Keratinocyte (primary cell): ENCODE measurements around the gene TLE1.

Source experiments
- CTCF ChIP-seq, 3 experiments: IDR thresholded peaks in 1 of 3; conservative IDR thresholded peaks in 1 of 3; optimal IDR thresholded peaks in 1 of 3; 2 replicates in 2 of 3; 3 replicates in 1 of 3; pipeline versions ENCODE3 to v1.5.1; 2011; ENCODE audit warnings: low read length in 3 of 3, mild to moderate bottlenecking in 3 of 3, moderate library complexity in 2 of 3, control low read depth in 1 of 3, inconsistent platforms in 1 of 3; ENCODE audit not compliant: insufficient read depth in 2 of 3; ENCODE audit errors: extremely low read depth in 1 of 3
- EZH2 ChIP-seq: IDR thresholded peaks from one replicate; pipeline ENCODE4 v1.6.1; 2012; ENCODE audit warnings: inconsistent platforms, mild to moderate bottlenecking, low read length, moderate library complexity

GRCh38 chr9:81598811-81599210 lies 90.5 kb downstream of the TLE1 start:
- TF ChIP-seq CTCF (optimal IDR thresholded peaks at IDR 0.05 in 1 of 3, IDR thresholded peaks at IDR 0.05 in 1 of 3, conservative IDR thresholded peaks at IDR 0.05 in 1 of 3; ENCODE audit: extremely low read depth in 1 of 3, insufficient read depth in 2 of 3, low read length in 3 of 3) (no peak), EZH2 (no peak)
